Epithelial cell of esophagus (primary cell): Measurements from ENCODE around the gene KRTAP6-1.

Experiments used
- DNase-seq: peaks from one replicate; pipeline ENCODE4 v3.0.0; 2010; ENCODE audit warnings: low read depth
- H3K4me3 ChIP-seq: 2 replicates; pipeline ENCODE4 v1.5.1; 2011; ENCODE audit warnings: mild to moderate bottlenecking, low read length, control low read depth
- TF ChIP-seq, protein P1 (sequence below): IDR thresholded peaks from 2 replicates; pipeline ENCODE4 v1.5.1; 2011; ENCODE audit warnings: low read depth, mild to moderate bottlenecking, low read length, control low read depth, inconsistent platforms; ENCODE audit not compliant: insufficient read depth; ENCODE audit errors: missing control alignments

The KRTAP6-1 gene

GRCh38 chr21:30628109-30628508 is 14.4 kb upstream of the KRTAP6-1 start:
- TF ChIP-seq, protein P1, sequence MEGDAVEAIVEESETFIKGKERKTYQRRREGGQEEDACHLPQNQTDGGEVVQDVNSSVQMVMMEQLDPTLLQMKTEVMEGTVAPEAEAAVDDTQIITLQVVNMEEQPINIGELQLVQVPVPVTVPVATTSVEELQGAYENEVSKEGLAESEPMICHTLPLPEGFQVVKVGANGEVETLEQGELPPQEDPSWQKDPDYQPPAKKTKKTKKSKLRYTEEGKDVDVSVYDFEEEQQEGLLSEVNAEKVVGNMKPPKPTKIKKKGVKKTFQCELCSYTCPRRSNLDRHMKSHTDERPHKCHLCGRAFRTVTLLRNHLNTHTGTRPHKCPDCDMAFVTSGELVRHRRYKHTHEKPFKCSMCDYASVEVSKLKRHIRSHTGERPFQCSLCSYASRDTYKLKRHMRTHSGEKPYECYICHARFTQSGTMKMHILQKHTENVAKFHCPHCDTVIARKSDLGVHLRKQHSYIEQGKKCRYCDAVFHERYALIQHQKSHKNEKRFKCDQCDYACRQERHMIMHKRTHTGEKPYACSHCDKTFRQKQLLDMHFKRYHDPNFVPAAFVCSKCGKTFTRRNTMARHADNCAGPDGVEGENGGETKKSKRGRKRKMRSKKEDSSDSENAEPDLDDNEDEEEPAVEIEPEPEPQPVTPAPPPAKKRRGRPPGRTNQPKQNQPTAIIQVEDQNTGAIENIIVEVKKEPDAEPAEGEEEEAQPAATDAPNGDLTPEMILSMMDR = no peak
- no peak for DNase-seq
- H3K4me3 ChIP-seq = no peak overlapping the region

- TF ChIP-seq, protein P1 = no peak
- no peak overlapping the region for H3K4me3 ChIP-seq
- no peak for DNase-seq
Measured at GRCh38 chr21:30625449-30626165, 11.9 kb upstream of the KRTAP6-1 start.

GRCh38 chr21:30623362-30623761 is 9.6 kb upstream of the KRTAP6-1 start:
- TF ChIP-seq, protein P1 = no peak
- DNase-seq = no peak
- no peak overlapping the region for H3K4me3 ChIP-seq

- H3K4me3 ChIP-seq = no peak within 1 kb of the TSS
- no peak for DNase-seq
- TF ChIP-seq, protein P1 = no peak
Measured at GRCh38 chr21:30620522-30620921, 6.8 kb upstream of the KRTAP6-1 start, which contains the start of gene KRTAP20-4. Gene KRTAP20-4, plus strand, starts transcription at chr21:30620627.

GRCh38 chr21:30620080-30620479 is 6.3 kb upstream of the KRTAP6-1 start:
- no peak for DNase-seq
- H3K4me3 ChIP-seq = no peak overlapping the region
- TF ChIP-seq, protein P1 = no peak

DNA sequence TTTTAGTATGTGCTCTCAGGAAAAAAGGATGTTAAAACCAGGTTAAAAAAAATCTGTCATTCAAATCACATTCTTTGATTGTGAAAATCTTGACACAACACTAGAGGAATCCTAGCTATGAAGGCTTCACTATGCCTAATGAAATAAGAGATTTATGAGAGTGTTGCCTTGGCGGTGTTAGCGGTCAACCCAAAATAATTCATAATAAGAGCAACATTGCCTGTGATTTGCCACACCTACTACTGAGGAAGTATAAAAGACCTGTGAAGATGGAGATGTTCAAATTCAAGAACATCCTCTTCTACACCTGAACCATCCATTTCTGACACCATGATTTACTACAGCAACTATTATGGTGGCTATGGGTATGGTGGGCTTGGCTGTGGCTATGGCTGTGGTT is 2.4 kb upstream of the KRTAP6-1 start, which contains the start of gene KRTAP20-1:
Gene KRTAP20-1 (plus strand): TSS at position 301 of the 400 bp plus-strand sequence. CDS start 30 bp downstream, at position 331.
- no peak within 1 kb of the TSS for H3K4me3 ChIP-seq
- TF ChIP-seq, protein P1 = no peak
- no peak for DNase-seq

GRCh38 chr21:30615199-30615598 is 1.5 kb upstream of the KRTAP6-1 start:
- no peak overlapping the region for H3K4me3 ChIP-seq
- no peak for DNase-seq
- TF ChIP-seq, protein P1 = no peak
